ENCODE data around the gene MAML3.

Gene MAML3

DNA sequence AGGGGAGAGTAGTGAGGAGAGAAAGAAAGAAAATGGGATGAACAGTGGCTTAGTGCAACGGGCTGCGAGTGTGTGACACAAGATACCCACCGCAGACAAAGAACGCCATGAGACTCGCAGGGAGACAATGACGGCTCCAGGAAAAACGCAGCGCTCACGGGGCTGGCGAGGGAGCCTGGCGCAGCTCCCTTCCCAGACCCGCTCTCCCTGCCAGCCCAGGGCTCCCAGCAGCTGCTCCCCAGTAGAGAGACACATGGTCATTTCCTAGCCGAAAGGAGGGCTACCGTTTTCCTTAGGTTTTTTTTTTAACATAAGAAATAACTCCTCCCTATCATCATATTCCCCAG, 149.5 kb downstream of the MAML3 start:
- DNase-seq (ENCODE audit: low read depth, low spot score) = peak; percentile 79

- no peak for DNase-seq (ENCODE audit: low read depth, low spot score)
These were observed 150.0 kb downstream of the MAML3 start for GRCh38 chr4:140003876-140004548.

GRCh38 chr4:140000232-140000631, 153.8 kb downstream of the MAML3 start:
- DNase-seq (ENCODE audit: low read depth, low spot score) = no peak

GRCh38 chr4:139988863-139989765, 164.9 kb downstream of the MAML3 start:
- peak; percentile 96 for DNase-seq (ENCODE audit: low read depth, low spot score)

GRCh38 chr4:139987502-139987850, 166.5 kb downstream of the MAML3 start:
- DNase-seq (ENCODE audit: low read depth, low spot score) = no peak

GRCh38 chr4:139986689-139987501, 167.1 kb downstream of the MAML3 start:
- no peak for DNase-seq (ENCODE audit: low read depth, low spot score)

DNA sequence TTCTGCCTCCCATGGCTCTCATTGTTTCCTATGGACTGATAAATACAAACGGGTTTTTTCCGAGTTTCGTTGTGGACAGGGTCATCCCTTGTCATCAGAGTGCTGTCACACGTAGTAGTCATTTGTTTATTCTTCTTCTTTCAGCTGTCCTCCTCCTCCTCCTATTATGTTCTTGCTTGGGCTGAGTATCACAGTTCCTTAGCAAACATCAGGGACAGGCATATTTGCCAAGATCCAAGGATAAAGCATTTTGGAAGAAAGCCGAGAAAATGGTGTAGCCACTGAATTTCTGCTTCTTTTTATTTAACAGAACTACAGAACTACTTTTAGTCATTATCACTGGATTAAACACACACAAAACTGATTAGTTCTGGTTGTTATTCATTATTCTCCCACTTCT, 167.9 kb downstream of the MAML3 start:
- no peak for DNase-seq (ENCODE audit: low read depth, low spot score)

- DNase-seq (ENCODE audit: low read depth, low spot score) = no peak
These were observed 168.6 kb downstream of the MAML3 start for GRCh38 chr4:139985401-139985800.

GRCh38 chr4:139984471-139984870, 169.5 kb downstream of the MAML3 start:
- no peak for DNase-seq (ENCODE audit: low read depth, low spot score)

GRCh38 chr4:139978692-139979091, 175.3 kb downstream of the MAML3 start:
- no peak for DNase-seq (ENCODE audit: low read depth, low spot score)

DNA sequence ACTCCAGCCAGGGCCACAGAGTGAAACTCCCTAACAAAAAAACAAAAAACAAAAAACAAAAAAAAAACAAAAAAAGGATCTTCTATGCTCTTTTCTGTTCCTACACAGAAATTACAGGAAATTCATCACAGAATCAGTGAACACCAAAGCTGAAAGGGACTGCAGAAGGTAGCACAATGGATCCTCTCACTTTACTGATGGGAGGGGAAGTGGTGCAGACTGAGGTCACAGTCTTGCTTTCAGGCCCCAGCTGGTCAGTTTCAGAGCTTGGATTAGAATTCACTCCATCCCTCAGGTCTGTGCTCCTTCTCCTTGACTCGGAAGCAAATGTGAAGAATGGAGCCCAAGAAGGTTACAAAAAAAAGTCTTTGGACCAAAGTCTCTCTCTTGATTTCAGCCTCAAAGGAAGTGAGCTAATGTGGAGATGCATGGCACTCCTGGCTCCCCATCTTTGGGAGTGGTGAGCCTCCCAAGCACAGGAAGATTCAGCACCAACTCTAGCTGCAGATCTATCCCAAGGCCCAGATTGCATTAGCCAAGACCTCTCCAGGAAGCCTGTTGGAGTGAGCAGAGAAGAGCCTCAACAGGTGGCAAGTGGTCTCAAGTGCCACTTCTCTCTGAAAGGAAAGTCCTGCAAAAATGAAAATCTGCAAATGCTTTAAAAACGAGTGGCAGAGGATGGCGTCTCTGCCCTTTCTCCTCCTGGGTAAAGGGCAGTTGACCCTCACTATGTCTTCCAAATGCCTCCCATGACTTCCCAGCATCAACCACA, 176.0 kb downstream of the MAML3 start:
- DNase-seq (ENCODE audit: low read depth, low spot score) = no peak

DNA sequence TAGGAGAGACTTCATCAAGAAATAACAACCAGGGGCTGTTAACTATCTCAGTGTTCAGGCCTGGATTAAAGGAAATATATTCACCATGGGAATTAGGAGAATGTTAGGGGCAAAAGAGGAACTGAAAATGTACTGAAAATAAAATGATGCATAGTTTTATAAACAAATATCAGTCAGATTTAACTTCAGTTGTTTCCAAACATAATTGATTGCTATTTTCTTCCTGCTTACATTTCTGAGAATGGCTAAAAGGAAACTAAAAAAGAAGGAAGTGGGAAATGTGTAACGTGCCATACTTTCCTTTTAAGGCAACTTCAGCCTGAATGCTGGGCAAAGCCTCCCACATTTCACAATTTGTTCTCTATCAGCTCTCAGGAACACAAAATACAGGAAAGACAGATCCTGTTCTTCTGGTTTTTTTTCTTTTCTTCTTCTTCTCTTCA, 178.1 kb downstream of the MAML3 start:
- peak; percentile 28 for DNase-seq (ENCODE audit: low read depth, low spot score)

DNA sequence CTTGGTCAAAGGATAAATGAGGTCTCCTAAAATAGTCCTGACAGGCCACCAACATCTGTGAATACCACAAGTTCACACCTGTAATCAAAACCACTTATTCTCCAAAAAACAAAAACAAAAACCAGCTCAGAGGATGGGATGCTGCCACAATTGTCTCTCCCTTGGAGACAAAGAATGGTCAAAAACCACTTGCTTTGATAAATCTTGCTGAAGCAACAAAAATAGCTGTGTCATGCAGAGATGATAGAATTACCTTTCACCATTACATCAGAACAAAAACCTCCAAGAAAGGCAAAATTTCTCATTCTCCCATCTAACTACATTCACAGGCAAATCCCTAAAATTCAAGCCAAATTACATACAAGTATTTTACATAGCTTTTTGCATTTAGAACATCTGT, 180.4 kb downstream of the MAML3 start:
- DNase-seq (ENCODE audit: low read depth, low spot score) = no peak

DNA sequence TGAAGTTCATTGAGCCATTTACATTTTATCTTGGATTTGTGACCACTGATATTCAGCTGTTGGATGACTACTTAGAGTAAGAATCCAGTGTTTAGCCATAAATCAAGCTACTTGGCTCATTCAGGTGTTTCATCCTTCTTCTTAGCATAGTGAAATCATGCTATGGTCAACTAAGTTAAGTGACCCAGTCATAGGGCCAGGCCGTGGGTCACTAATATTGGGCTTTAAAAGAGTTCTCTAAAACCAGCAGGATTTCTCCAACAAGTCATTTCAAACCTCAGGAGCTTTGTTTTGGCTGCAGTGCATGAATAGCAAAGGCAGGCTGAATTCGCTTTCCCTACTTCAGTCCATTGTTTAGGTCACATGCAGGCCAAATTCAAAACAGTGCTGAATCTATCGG, 181.0 kb downstream of the MAML3 start:
- DNase-seq (ENCODE audit: low read depth, low spot score) = peak; percentile 67

GRCh38 chr4:139972305-139972704, 181.7 kb downstream of the MAML3 start:
- DNase-seq (ENCODE audit: low read depth, low spot score) = no peak

DNA sequence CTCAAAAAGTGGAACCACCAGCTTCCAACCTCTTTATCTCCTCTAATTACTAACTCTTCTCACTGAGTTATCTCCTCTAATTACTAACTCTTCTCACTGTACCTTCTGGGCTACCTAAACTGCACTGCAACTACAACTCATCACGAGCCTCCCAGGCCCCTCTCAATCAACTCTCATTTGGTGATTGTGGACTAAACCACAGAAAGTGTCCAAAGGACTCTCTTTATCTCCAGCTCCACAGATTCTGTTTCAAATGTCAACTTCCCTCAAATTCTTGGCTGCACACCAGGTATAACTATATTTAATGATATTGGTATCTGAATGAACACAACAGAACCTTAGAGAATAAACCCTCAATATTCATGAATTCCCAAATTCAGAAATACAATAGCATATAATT, 182.9 kb downstream of the MAML3 start:
- DNase-seq (ENCODE audit: low read depth, low spot score) = no peak

GRCh38 chr4:139969635-139970266, 184.2 kb downstream of the MAML3 start:
- DNase-seq (ENCODE audit: low read depth, low spot score) = no peak

GRCh38 chr4:139968831-139969230, 185.2 kb downstream of the MAML3 start:
- no peak for DNase-seq (ENCODE audit: low read depth, low spot score)

- no peak for DNase-seq (ENCODE audit: low read depth, low spot score)
These were observed 187.6 kb downstream of the MAML3 start for GRCh38 chr4:139966383-139966782.

- DNase-seq (ENCODE audit: low read depth, low spot score) = no peak
These were observed 188.2 kb downstream of the MAML3 start for GRCh38 chr4:139965789-139966188.

DNA sequence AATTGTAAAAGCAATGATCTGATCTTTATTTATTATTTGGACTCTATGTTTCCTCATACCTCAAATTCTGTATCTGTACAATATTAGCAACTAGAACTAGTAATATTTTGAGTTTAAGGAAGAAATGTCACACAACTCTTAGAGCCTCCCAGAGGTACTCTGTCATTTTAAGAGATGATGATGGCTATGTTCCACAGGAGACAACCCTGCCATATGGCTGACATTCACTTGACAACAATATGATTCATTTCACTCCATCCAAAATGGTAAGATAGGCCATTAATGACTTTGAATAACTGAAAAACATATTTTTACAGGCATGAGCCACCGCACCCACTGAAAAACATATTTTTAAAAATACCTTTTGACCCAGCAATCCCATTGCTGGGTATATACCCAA, 190.3 kb downstream of the MAML3 start:
- no peak for DNase-seq (ENCODE audit: low read depth, low spot score)
